SH-SY5Y (cell line): ENCODE measurements around the gene P2RY12.

Source experiments
- GATA2 ChIP-seq: IDR thresholded peaks from 2 replicates; pipeline ENCODE4 v1.6.1; 2011; ENCODE audit warnings: mild to moderate bottlenecking, low read depth, low read length
- GATA3 ChIP-seq: IDR thresholded peaks from 2 replicates; pipeline ENCODE4 v1.6.1; 2011; ENCODE audit warnings: low read depth, mild to moderate bottlenecking, low read length, moderate library complexity

DNA sequence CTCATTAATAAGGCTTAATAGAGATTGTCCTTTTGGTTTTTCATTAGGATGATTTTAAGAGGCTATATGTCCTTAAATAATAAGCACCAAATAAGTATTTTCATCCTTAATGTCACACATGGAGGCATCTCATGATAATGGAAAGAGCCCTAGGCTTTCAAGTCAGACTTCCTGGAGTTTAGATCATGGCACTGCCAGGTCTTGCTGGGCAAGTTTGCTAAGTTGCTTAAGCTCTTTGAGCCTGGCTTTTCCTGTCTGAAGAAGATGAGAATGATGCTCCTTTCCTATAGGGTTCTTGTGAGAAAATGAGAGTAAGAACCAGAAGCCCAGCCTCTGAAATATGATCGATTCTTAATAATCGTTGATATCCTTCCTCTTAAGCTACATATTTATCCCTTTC lies 23.4 kb upstream of the P2RY12 start:
- TF ChIP-seq GATA2 (no peak), GATA3 (no peak)
